ENCODE data around the gene PPWD1. TPM values are rescaled to one million over a fixed set of nuclear protein-coding genes. Genes with fewer than 3 reads are reported as not detected.

PPWD1 gene
- total RNA-seq, 1 experiment from 2014 or later: 32.7 TPM

DNA sequence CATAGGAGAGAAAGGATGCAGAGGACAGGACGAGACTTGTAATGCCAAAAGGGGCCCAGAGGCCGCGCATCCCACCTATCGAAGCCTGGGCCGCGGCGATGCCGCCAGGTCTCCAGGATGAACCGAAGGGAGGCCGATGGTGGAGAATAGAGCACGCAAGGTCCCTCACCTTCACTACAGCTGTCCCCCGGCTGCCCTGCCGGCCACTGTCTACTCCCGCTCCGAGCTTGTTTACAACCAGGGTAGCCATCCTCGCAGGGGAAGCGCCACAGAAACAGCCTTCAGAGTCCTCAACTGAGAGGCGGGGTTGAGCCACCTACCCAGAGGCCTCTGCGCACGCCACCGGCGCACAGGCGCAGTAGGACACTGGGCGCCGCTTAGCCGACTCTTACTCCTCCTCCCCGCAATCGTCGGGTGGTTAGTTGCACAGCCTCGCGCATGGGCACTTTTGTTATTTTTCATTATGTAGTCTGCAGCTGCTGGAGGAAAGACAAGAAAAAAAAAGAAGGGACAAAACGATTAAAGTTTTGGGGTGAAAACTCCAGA lies 61.0 kb downstream of the PPWD1 start, which contains the start of gene TRIM23:
TSS of gene TRIM23 (minus strand) at position 309 of the 546 bp plus-strand sequence. CDS start at position 250, 59 bp downstream.
- peak within 1 kb of the TSS; percentile 85 for H3K4me3 Mint-ChIP-seq (ENCODE audit: unreplicated experiment)
- peaks cover 4% of the 10 kb centered on the region for H3K4me1 Mint-ChIP-seq (ENCODE audit: insufficient read depth, unreplicated experiment)
- H3K27me3 Mint-ChIP-seq (ENCODE audit: insufficient read depth, unreplicated experiment): no peaks in the 10 kb centered on the region
- H3K9me3 Mint-ChIP-seq (ENCODE audit: unreplicated experiment): no peaks in the 10 kb centered on the region
- intact Hi-C loops (cut with micrococcal nuclease): loop anchor here (2.0 kb wide), 1 partner anchor 521 kb away; the partner anchor contains the start of gene SREK1
- DNase-seq (ENCODE audit: unreplicated experiment): peak; percentile 92
- peak within 1 kb of the TSS; percentile 97 for H3K27ac Mint-ChIP-seq (ENCODE audit: low read depth, unreplicated experiment)
- no TSS peak for BruUV-seq (replicated peaks)
- ChIA-PET CTCF (interaction anchor here (0.7 to 1.0 kb wide), 3 partner anchors 60 to 1318 kb away, joined by 3 to 5 read pairs (median 4); no protein-coding TSS in a partner anchor), POLR2A (interaction anchor here (0.6 to 3.8 kb wide), 25 partner anchors 10 to 864 kb away, joined by 3 to 38 read pairs (median 4); partner anchors contain the start of genes CENPK, CWC27, ERBIN and NLN)
- H3K36me3 Mint-ChIP-seq (ENCODE audit: insufficient read depth, unreplicated experiment): peaks cover 20% of the 10 kb centered on the region
- TF ChIP-seq, protein P1, sequence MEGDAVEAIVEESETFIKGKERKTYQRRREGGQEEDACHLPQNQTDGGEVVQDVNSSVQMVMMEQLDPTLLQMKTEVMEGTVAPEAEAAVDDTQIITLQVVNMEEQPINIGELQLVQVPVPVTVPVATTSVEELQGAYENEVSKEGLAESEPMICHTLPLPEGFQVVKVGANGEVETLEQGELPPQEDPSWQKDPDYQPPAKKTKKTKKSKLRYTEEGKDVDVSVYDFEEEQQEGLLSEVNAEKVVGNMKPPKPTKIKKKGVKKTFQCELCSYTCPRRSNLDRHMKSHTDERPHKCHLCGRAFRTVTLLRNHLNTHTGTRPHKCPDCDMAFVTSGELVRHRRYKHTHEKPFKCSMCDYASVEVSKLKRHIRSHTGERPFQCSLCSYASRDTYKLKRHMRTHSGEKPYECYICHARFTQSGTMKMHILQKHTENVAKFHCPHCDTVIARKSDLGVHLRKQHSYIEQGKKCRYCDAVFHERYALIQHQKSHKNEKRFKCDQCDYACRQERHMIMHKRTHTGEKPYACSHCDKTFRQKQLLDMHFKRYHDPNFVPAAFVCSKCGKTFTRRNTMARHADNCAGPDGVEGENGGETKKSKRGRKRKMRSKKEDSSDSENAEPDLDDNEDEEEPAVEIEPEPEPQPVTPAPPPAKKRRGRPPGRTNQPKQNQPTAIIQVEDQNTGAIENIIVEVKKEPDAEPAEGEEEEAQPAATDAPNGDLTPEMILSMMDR (IDR thresholded peaks at IDR 0.05; ENCODE audit: unreplicated experiment): no peak

DNA sequence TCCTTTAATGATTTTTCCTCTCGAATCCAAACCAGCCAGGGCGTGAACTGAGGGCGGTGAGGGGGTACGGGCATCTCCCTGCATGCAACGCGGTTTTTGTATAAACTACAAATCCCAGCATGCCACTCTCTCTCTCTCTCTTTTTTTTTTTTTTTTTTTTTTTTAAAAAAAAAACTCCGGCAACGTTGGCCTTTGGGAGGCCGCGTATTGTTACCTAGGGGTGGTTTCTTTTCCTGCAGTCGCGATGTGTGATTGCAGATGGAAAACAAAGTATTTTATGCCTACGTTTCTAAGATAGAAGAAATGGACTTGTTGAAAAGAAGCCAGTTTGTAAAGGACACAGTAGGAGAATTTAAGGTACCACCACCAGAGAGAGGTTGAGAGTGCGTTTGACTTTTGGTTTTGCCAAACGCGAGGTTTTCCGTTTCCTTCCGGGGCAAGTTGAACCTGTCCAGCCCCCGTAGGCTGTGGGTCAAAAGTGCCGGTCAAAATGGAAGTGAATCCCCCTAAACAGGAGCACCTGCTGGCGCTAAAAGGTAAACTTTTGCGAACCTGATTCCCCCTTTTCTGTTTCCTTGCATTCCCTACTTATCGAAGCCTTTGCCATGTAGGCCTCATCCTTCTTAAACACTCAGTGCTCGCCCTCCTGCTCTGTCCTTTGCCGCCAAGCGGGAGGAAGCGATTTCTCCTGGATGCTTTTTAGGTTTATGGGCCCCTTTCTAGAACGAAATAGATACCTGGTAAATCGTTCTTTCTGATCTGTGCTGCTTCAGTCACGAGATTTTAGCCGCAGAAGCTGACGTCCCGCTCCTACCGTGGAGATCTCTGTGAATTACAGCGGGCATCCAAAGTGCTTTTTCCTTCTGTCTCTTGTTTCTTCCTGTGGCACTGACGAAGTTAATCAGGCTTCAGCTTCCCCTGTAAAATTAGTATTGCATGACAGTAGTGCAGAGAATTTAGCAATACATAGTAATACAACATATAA lies 61.8 kb downstream of the PPWD1 start, which contains the start of the genes SHLD3 and TRAPPC13:
TSS of gene SHLD3 (plus strand) at position 457 of the 985 bp plus-strand sequence. CDS start 4,561 bp downstream, outside the sequence.
TSS of gene TRAPPC13 (plus strand) at position 457 of the 985 bp plus-strand sequence. CDS start at position 491, 34 bp downstream.
- H3K4me1 Mint-ChIP-seq (ENCODE audit: insufficient read depth, unreplicated experiment): peaks cover 7% of the 10 kb centered on the region
- H3K36me3 Mint-ChIP-seq (ENCODE audit: insufficient read depth, unreplicated experiment): peaks cover 17% of the 10 kb centered on the region
- TSS peak; percentile 75 for BruUV-seq (replicated peaks)
- H3K4me3 Mint-ChIP-seq (ENCODE audit: unreplicated experiment): peak within 1 kb of the TSS; percentile 85
- TF ChIP-seq, protein P1 (IDR thresholded peaks at IDR 0.05; ENCODE audit: unreplicated experiment): no peak
- intact Hi-C loops (cut with micrococcal nuclease): loop anchor here (2.0 kb wide), 1 partner anchor 520 kb away; the partner anchor contains the start of gene SREK1
- peak within 1 kb of the TSS; percentile 97 for H3K27ac Mint-ChIP-seq (ENCODE audit: low read depth, unreplicated experiment)
- peak; percentile 89 for DNase-seq (ENCODE audit: unreplicated experiment)
- no peaks in the 10 kb centered on the region for H3K27me3 Mint-ChIP-seq (ENCODE audit: insufficient read depth, unreplicated experiment)
- ChIA-PET CTCF (interaction anchor here (1.0 to 1.2 kb wide), 2 partner anchors 13 to 61 kb away, joined by 3 to 4 read pairs; no protein-coding TSS in a partner anchor), POLR2A (interaction anchor here (0.6 to 3.8 kb wide), 26 partner anchors 9 to 1204 kb away, joined by 3 to 38 read pairs (median 4); partner anchors contain the start of genes CENPK, ERBIN, NLN and PPWD1)
- no peaks in the 10 kb centered on the region for H3K9me3 Mint-ChIP-seq (ENCODE audit: unreplicated experiment)

DNA sequence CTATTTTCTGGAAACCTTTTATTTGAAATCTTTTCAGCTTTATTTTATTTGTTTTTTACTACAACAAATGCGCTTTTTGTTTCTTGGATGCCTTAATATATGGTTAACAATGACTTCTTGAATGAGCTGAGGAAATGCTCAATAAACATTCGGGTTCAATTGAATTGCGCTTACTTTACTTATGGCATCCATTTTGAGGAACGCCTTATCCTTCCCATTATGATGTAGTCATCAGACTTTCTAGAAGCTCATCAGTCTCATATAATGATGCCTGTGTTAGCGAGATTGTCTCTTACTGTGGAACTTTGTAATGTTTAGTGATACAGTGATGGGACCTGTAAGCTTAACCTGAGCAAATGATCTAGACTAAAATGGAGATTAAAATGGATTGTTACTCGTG lies 62.6 kb downstream of the PPWD1 start:
- Mint-ChIP-seq H3K27me3 (ENCODE audit: insufficient read depth, unreplicated experiment) (no peaks in the 10 kb centered on the region), H3K4me3 (ENCODE audit: unreplicated experiment) (peak overlapping the region; percentile 85), H3K4me1 (ENCODE audit: insufficient read depth, unreplicated experiment) (peaks cover 4% of the 10 kb centered on the region), H3K27ac (ENCODE audit: low read depth, unreplicated experiment) (peak overlapping the region; percentile 97), H3K36me3 (ENCODE audit: insufficient read depth, unreplicated experiment) (peaks cover 12% of the 10 kb centered on the region), H3K9me3 (ENCODE audit: unreplicated experiment) (no peaks in the 10 kb centered on the region)
- peak; percentile 0 for DNase-seq (ENCODE audit: unreplicated experiment)
- POLR2A ChIA-PET: interaction anchor here (0.6 to 3.8 kb wide), 16 partner anchors 8 to 1203 kb away, joined by 3 to 38 read pairs (median 4); partner anchors contain the start of genes CENPK, ERBIN, NLN and PPWD1
- CTCF ChIA-PET: interaction anchor here (0.6 to 1.2 kb wide), 3 partner anchors 9 to 25 kb away, joined by 3 to 5 read pairs (median 3); no protein-coding TSS in a partner anchor
- TF ChIP-seq, protein P1 (IDR thresholded peaks at IDR 0.05; ENCODE audit: unreplicated experiment): no peak
- no TSS peak for BruUV-seq (replicated peaks)
- intact Hi-C loops (cut with micrococcal nuclease): loop anchor here (2.0 kb wide), 1 partner anchor 519 kb away; the partner anchor contains the start of gene SREK1

Data from MCF 10A (cell line).